HG02852 (cell line): ENCODE results near the gene DDAH1.
A peak's percentile ranks its signal among the peaks of the same experiment; 100 is the strongest.

ENCODE experiments used
- ATAC-seq: cut with Tn5 transposase; IDR thresholded peaks from one replicate; pipeline ENCODE4 v1.9.1; 2021; ENCODE audit warnings: mild to moderate bottlenecking, moderate library complexity; ENCODE audit not compliant: unreplicated experiment

DDAH1 gene

GRCh38 chr1:85333186-85333585 is 131.8 kb downstream of the DDAH1 start:
- no peak for ATAC-seq

GRCh38 chr1:85332575-85332974 is 132.4 kb downstream of the DDAH1 start:
- no peak for ATAC-seq

GRCh38 chr1:85330711-85331290 is 134.2 kb downstream of the DDAH1 start:
- ATAC-seq, result peak; percentile 75

- ATAC-seq, result no peak
Measured at GRCh38 chr1:85330214-85330631, 134.7 kb downstream of the DDAH1 start.

GRCh38 chr1:85328713-85329397 is 136.1 kb downstream of the DDAH1 start:
- ATAC-seq, result no peak

GRCh38 chr1:85327759-85328158 is 137.2 kb downstream of the DDAH1 start:
- ATAC-seq, result no peak

GRCh38 chr1:85326851-85327250 is 138.1 kb downstream of the DDAH1 start:
- ATAC-seq, result no peak

- ATAC-seq, result no peak
Measured at GRCh38 chr1:85326336-85326735, 138.6 kb downstream of the DDAH1 start.

- no peak for ATAC-seq
Measured at GRCh38 chr1:85325920-85326319, 139.0 kb downstream of the DDAH1 start.

GRCh38 chr1:85323770-85324169 is 141.2 kb downstream of the DDAH1 start:
- no peak for ATAC-seq

- ATAC-seq, result no peak
Measured at GRCh38 chr1:85322655-85323054, 142.3 kb downstream of the DDAH1 start.

GRCh38 chr1:85321237-85321964 is 143.6 kb downstream of the DDAH1 start:
- peak; percentile 72 for ATAC-seq

- no peak for ATAC-seq
Measured at GRCh38 chr1:85320371-85321131, 144.4 kb downstream of the DDAH1 start.

- ATAC-seq, result no peak
Measured at GRCh38 chr1:85319931-85320330, 145.0 kb downstream of the DDAH1 start.

GRCh38 chr1:85319491-85319890 is 145.5 kb downstream of the DDAH1 start:
- no peak for ATAC-seq

GRCh38 chr1:85318217-85318616 is 146.7 kb downstream of the DDAH1 start:
- no peak for ATAC-seq

GRCh38 chr1:85317560-85317959 is 147.4 kb downstream of the DDAH1 start:
- ATAC-seq, result no peak

GRCh38 chr1:85316321-85316720 is 148.6 kb downstream of the DDAH1 start:
- no peak for ATAC-seq

GRCh38 chr1:85315789-85316188 is 149.2 kb downstream of the DDAH1 start:
- no peak for ATAC-seq

- ATAC-seq, result no peak
Measured at GRCh38 chr1:85314726-85315125, 150.2 kb downstream of the DDAH1 start.
